Skin epidermis (tissue), 12 donors: ENCODE measurements around the gene JOSD1.

Source experiments
- H3K27ac ChIP-seq, 21 experiments: fragments of 200-600 bp; sonication (generic) in 11 of 21; one replicate each; pipeline ENCODE4 v1.5.0; 2020; ENCODE audit warnings: mild to moderate bottlenecking in 3 of 21, inconsistent platforms in 2 of 21, moderate library complexity in 2 of 21
- H3K4me3 ChIP-seq, 7 experiments: fragments of 200-600 bp; sonication (generic) in 2 of 7; one replicate each; pipeline ENCODE4 v1.5.0; 2020; ENCODE audit warnings: inconsistent platforms in 2 of 7, mild to moderate bottlenecking in 2 of 7, moderate library complexity in 1 of 7

The JOSD1 gene

GRCh38 chr22:38734421-38735100 lies 33.8 kb upstream of the JOSD1 start:
- Histone ChIP-seq H3K27ac (peak overlapping the region in 6 of 21 experiments; percentile 5 to 44 (median 32)), H3K4me3 (no peak overlapping the region)

- Histone ChIP-seq H3K27ac (peak overlapping the region in 7 of 21 experiments; percentile 5 to 69 (median 30)), H3K4me3 (no peak overlapping the region)
Measured at GRCh38 chr22:38733724-38734381, 33.1 kb upstream of the JOSD1 start.

- Histone ChIP-seq H3K4me3 (no peak overlapping the region), H3K27ac (peak overlapping the region in 9 of 21 experiments; percentile 15 to 71 (median 34))
Measured at GRCh38 chr22:38733329-38733723, 32.6 kb upstream of the JOSD1 start.

GRCh38 chr22:38732251-38732815 lies 31.6 kb upstream of the JOSD1 start:
- Histone ChIP-seq H3K4me3 (no peak overlapping the region), H3K27ac (peak overlapping the region in 4 of 21 experiments; percentile 9 to 18 (median 14))

- Histone ChIP-seq H3K27ac (peak overlapping the region in 2 of 21 experiments; percentile 9 to 17), H3K4me3 (no peak overlapping the region)
Measured at GRCh38 chr22:38731703-38732161, 31.0 kb upstream of the JOSD1 start.

- Histone ChIP-seq H3K27ac (no peak overlapping the region), H3K4me3 (no peak overlapping the region)
Measured at GRCh38 chr22:38730411-38730871, 29.7 kb upstream of the JOSD1 start.

GRCh38 chr22:38729946-38730345 lies 29.2 kb upstream of the JOSD1 start:
- no peak overlapping the region for H3K27ac ChIP-seq

GRCh38 chr22:38728871-38729796 lies 28.4 kb upstream of the JOSD1 start:
- Histone ChIP-seq H3K27ac (no peak overlapping the region), H3K4me3 (no peak overlapping the region)

More at GRCh38 chr22:38729946-38730345, 29.2 kb upstream of the JOSD1 start:
- H3K4me3 ChIP-seq, result no peak overlapping the region

GRCh38 chr22:38727530-38728451 lies 27.0 kb upstream of the JOSD1 start:
- H3K4me3 ChIP-seq, result no peak overlapping the region
- no peak overlapping the region for H3K27ac ChIP-seq

GRCh38 chr22:38727123-38727522 lies 26.4 kb upstream of the JOSD1 start:
- Histone ChIP-seq H3K27ac (no peak overlapping the region), H3K4me3 (no peak overlapping the region)

- Histone ChIP-seq H3K4me3 (no peak overlapping the region), H3K27ac (no peak overlapping the region)
Measured at GRCh38 chr22:38725900-38726655, 25.3 kb upstream of the JOSD1 start.

- H3K27ac ChIP-seq, result no peak overlapping the region
- H3K4me3 ChIP-seq, result no peak overlapping the region
Measured at GRCh38 chr22:38724926-38725571, 24.3 kb upstream of the JOSD1 start.

GRCh38 chr22:38724176-38724575 lies 23.4 kb upstream of the JOSD1 start:
- Histone ChIP-seq H3K27ac (no peak overlapping the region), H3K4me3 (no peak overlapping the region)

GRCh38 chr22:38721551-38721950 lies 20.8 kb upstream of the JOSD1 start:
- no peak overlapping the region for H3K27ac ChIP-seq
- no peak overlapping the region for H3K4me3 ChIP-seq

GRCh38 chr22:38720350-38720749 lies 19.6 kb upstream of the JOSD1 start:
- Histone ChIP-seq H3K27ac (no peak overlapping the region), H3K4me3 (no peak overlapping the region)

- Histone ChIP-seq H3K27ac (peak overlapping the region in 2 of 21 experiments; percentile 18 to 25), H3K4me3 (no peak overlapping the region)
Measured at GRCh38 chr22:38719196-38719595, 18.5 kb upstream of the JOSD1 start.

- H3K4me3 ChIP-seq, result no peak overlapping the region
- peak overlapping the region in 3 of 21 experiments; percentile 18 to 44 (median 20) for H3K27ac ChIP-seq
Measured at GRCh38 chr22:38718414-38718813, 17.7 kb upstream of the JOSD1 start.
